Sigmoid colon (tissue), 7 donors: ENCODE data around the gene GPC3. TPM values are rescaled to one million over a fixed set of nuclear protein-coding genes. Genes with fewer than 3 reads are reported as not detected.

ENCODE experiments used
- DNase-seq: peaks from one replicate; pipeline ENCODE4 v3.0.0-alpha.2; 2019
- H3K27ac ChIP-seq, 4 donors: fragments of 200-600 bp; sonication (generic); one replicate each; pipeline ENCODE4 v1.5.1; 2016 to 2019; ENCODE audit warnings: mild to moderate bottlenecking in 1 of 4
- H3K27me3 ChIP-seq, 3 donors: fragments of 200-600 bp; sonication (generic); one replicate each; pipeline ENCODE4 v1.5.1; 2019; ENCODE audit warnings: mild to moderate bottlenecking in 1 of 3
- H3K36me3 ChIP-seq, 4 donors: fragments of 200-600 bp; sonication (generic); one replicate each; pipeline ENCODE4 v1.5.1; 2016 to 2019
- H3K4me1 ChIP-seq, 4 donors: fragments of 200-600 bp; sonication (generic); one replicate each; pipeline ENCODE4 v1.5.1; 2017 to 2019
- H3K4me3 ChIP-seq, 4 donors: fragments of 200-600 bp; sonication (generic); one replicate each; pipeline ENCODE4 v1.5.1; 2017 to 2019; ENCODE audit warnings: mild to moderate bottlenecking in 2 of 4, moderate library complexity in 1 of 4
- H3K9me3 ChIP-seq, 4 donors: fragments of 200-600 bp in 3 of 4; sonication (generic) in 3 of 4; one replicate each; pipeline versions ENCODE4 v1.5.1 to v1.6.1; 2013 to 2019
- CTCF ChIP-seq, 4 experiments: fragments of 450-650 bp in 3 of 4; fragments of 200-600 bp in 1 of 4; IDR thresholded peaks; one replicate each; pipeline ENCODE4 v1.5.1; 2016 to 2019; ENCODE audit warnings: antibody characterized with exemption in 4 of 4, mild to moderate bottlenecking in 3 of 4, moderate library complexity in 2 of 4
- EP300 ChIP-seq, 4 donors: sonication (generic); formaldehyde crosslinking; IDR thresholded peaks; one replicate each; pipeline ENCODE4 v1.6.1; 2017; ENCODE audit warnings: antibody characterized with exemption in 4 of 4
- POLR2A ChIP-seq, 2 donors: fragments of 450-650 bp; IDR thresholded peaks; one replicate each; pipeline ENCODE4 v1.6.1; 2016; ENCODE audit warnings: antibody characterized with exemption in 2 of 2, mild to moderate bottlenecking in 2 of 2, moderate library complexity in 2 of 2
- POLR2AphosphoS5 ChIP-seq, 4 donors: sonication (generic); formaldehyde crosslinking; IDR thresholded peaks; one replicate each; pipeline ENCODE4 v1.6.1; 2017; ENCODE audit warnings: antibody characterized with exemption in 4 of 4
- WGBS, 2 donors: extraction: QIAGEN DNeasy Blood & Tissue Kit; methylation state at CpG; one replicate each; pipeline ENCODE4 v1.1.7; 2013; 5-methylcytosine and 5-hydroxymethylcytosine counted together
- intact Hi-C: fragments of 100-400 bp; cut with DNase I; formaldehyde crosslinking; loops from one replicate; pipeline ENCODE4 v1.15.1; 2023
- polyA plus RNA-seq, 3 donors: library from polyadenylated mRNA; stranded (reverse); fragments of 200-250 nt; gene quantifications; one replicate each; pipeline ENCODE4 v1.2.3, GENCODE V29; 2013
- total RNA-seq, 4 donors: library from RNA; depleted of rRNA; stranded (reverse); fragments of >200 nt; gene quantifications; one replicate each; pipeline ENCODE4 v1.1.0, GENCODE V29; 2016
- donor health status: healthy with polysubstance abuse.
- donor health status: Bipolar disorder and iron deficiency.
- donor health status: healthy.

GPC3 gene
- total and polyA plus RNA-seq, 7 donors: 0.46 to 31.4 (median 2.7) TPM

- Histone ChIP-seq H3K27me3 (no peaks in the 10 kb centered on the region), H3K36me3 (no peaks in the 10 kb centered on the region), H3K9me3 (no peaks in the 10 kb centered on the region), H3K4me3 (no peak overlapping the region), H3K27ac (no peak overlapping the region), H3K4me1 (no peaks in the 10 kb centered on the region)
- no peak for TF ChIP-seq CTCF (IDR thresholded peaks at IDR 0.05)
- TF ChIP-seq POLR2A (IDR thresholded peaks at IDR 0.05): no peak
- intact Hi-C loops: no loop called here
- no peak for DNase-seq
- WGBS, 2 donors: 85% methylated on average over 4 of the region's 4 CpGs
These were observed 28.1 kb upstream of the GPC3 start for GRCh38 chrX:134013524-134013923.

GRCh38 chrX:134013092-134013497 is 27.7 kb upstream of the GPC3 start:
- Histone ChIP-seq H3K27me3 (no peaks in the 10 kb centered on the region), H3K4me3 (no peak overlapping the region), H3K27ac (no peak overlapping the region), H3K9me3 (no peaks in the 10 kb centered on the region), H3K36me3 (no peaks in the 10 kb centered on the region), H3K4me1 (no peaks in the 10 kb centered on the region)
- no peak for DNase-seq
- intact Hi-C loops: no loop called here
- 72 to 80% methylated on average over 1 of the region's 1 CpG for WGBS, 2 donors
- TF ChIP-seq POLR2A (IDR thresholded peaks at IDR 0.05) (no peak), POLR2AphosphoS5 (IDR thresholded peaks at IDR 0.05) (no peak), CTCF (IDR thresholded peaks at IDR 0.05) (no peak), EP300 (IDR thresholded peaks at IDR 0.05) (no peak)

GRCh38 chrX:134010690-134011089 is 25.3 kb upstream of the GPC3 start:
- Histone ChIP-seq H3K27me3 (no peaks in the 10 kb centered on the region), H3K4me1 (no peaks in the 10 kb centered on the region), H3K36me3 (no peaks in the 10 kb centered on the region), H3K9me3 (no peaks in the 10 kb centered on the region), H3K27ac (no peak overlapping the region), H3K4me3 (no peak overlapping the region)
- no peak for TF ChIP-seq CTCF (IDR thresholded peaks at IDR 0.05)
- no peak for TF ChIP-seq POLR2AphosphoS5 (IDR thresholded peaks at IDR 0.05)
- no peak for TF ChIP-seq EP300 (IDR thresholded peaks at IDR 0.05)
- no peak for DNase-seq
- intact Hi-C loops: no loop called here
- 81 to 94% methylated on average over 1 of the region's 1 CpG for WGBS, 2 donors

- no peak for DNase-seq
- Histone ChIP-seq H3K36me3 (no peaks in the 10 kb centered on the region), H3K27me3 (no peaks in the 10 kb centered on the region), H3K4me1 (peaks cover 0 to 10% (median 0%) of the 10 kb centered on the region in 4 donors), H3K4me3 (no peak overlapping the region), H3K9me3 (no peaks in the 10 kb centered on the region), H3K27ac (no peak overlapping the region)
- WGBS, 2 donors: 91 to 94% methylated on average over 1 of the region's 1 CpG
- TF ChIP-seq EP300 (IDR thresholded peaks at IDR 0.05): no peak
- no peak for TF ChIP-seq POLR2AphosphoS5 (IDR thresholded peaks at IDR 0.05)
- TF ChIP-seq CTCF (IDR thresholded peaks at IDR 0.05): no peak
- TF ChIP-seq POLR2A (IDR thresholded peaks at IDR 0.05): no peak
- intact Hi-C loops: no loop called here
These were observed 22.3 kb upstream of the GPC3 start for GRCh38 chrX:134007716-134008115.

DNA sequence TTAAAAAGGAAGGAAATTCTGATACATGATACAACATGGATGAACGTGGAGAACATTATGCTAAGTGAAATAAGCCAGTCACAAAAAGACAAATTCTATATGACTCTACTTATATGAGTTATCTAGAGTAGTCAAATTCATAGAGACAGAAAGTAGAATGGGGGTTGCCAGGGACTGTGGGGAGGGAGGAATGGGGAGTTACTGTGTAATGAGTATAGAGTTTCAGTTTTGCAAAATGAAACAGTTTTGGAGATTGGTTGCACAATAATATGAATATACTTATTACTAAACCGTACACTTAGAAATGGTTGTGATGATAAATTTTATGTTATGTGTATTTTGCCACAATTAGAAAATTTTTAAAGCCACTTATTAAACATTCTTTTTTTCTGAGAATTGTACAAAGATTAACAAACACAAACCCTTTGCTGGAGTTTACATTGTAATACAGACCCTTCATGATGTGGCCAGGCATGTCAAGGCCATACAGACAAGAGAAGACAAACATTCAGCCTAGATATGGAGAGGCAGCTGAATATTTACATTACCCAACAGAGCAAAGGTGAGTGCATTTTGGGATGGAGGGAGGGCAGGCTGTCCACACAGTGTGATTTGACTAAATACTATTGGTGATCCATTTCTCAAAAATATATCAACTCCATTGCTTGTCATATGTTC is 21.2 kb upstream of the GPC3 start:
- intact Hi-C loops: no loop called here
- no peak overlapping the region for H3K4me3 ChIP-seq
- H3K27me3 ChIP-seq: no peaks in the 10 kb centered on the region
- no peaks in the 10 kb centered on the region for H3K36me3 ChIP-seq
- H3K27ac ChIP-seq: no peak overlapping the region
- no peak for DNase-seq
- peaks cover 0 to 10% (median 0%) of the 10 kb centered on the region in 4 donors for H3K4me1 ChIP-seq
- H3K9me3 ChIP-seq: no peaks in the 10 kb centered on the region
- 72 to 86% methylated on average over 2 of the region's 2 CpGs for WGBS, 2 donors
- TF ChIP-seq POLR2AphosphoS5 (IDR thresholded peaks at IDR 0.05): no peak
- TF ChIP-seq CTCF (IDR thresholded peaks at IDR 0.05): no peak
- no peak for TF ChIP-seq EP300 (IDR thresholded peaks at IDR 0.05)
- no peak for TF ChIP-seq POLR2A (IDR thresholded peaks at IDR 0.05)
